KMS-11 (cell line): ENCODE results near the gene SLC38A4.

Experiments
- H2AFZ ChIP-seq: fragments of 200-600 bp; sonication (generic); 2 replicates; pipeline ENCODE4 v1.6.1; 2016; ENCODE audit warnings: antibody characterized with exemption, mixed run types, low read depth
- H3K27ac ChIP-seq: fragments of 200-600 bp; sonication (generic); 2 replicates; pipeline ENCODE4 v1.6.1; 2016; ENCODE audit warnings: mild to moderate bottlenecking, mixed run types
- H3K27me3 ChIP-seq: fragments of 200-600 bp; sonication (generic); 2 replicates; pipeline ENCODE4 v1.6.1; 2017; ENCODE audit warnings: mild to moderate bottlenecking, low read depth, mixed run types, moderate library complexity; ENCODE audit not compliant: insufficient read depth
- H3K36me3 ChIP-seq: fragments of 200-600 bp; sonication (generic); 2 replicates; pipeline ENCODE4 v1.6.1; 2017; ENCODE audit warnings: mild to moderate bottlenecking, mixed run types; ENCODE audit not compliant: insufficient read depth
- H3K4me1 ChIP-seq: fragments of 200-600 bp; sonication (generic); 2 replicates; pipeline ENCODE4 v1.6.1; 2016; ENCODE audit warnings: mild to moderate bottlenecking, low read depth, mixed run types; ENCODE audit not compliant: poor library complexity, severe bottlenecking
- H3K4me2 ChIP-seq: fragments of 200-600 bp; sonication (generic); 2 replicates; pipeline ENCODE4 v1.7.0; 2016; ENCODE audit warnings: mild to moderate bottlenecking, mixed run types
- H3K4me3 ChIP-seq: fragments of 200-600 bp; sonication (generic); IDR thresholded peaks from 2 replicates; pipeline ENCODE4 v1.6.1; 2017; ENCODE audit warnings: low read depth, low read length, mixed read lengths; ENCODE audit not compliant: insufficient read depth
- H3K79me2 ChIP-seq: fragments of 200-600 bp; sonication (generic); 2 replicates; pipeline ENCODE4 v1.6.1; 2016; ENCODE audit warnings: low read depth, mixed run types; ENCODE audit not compliant: insufficient read depth
- H3K9ac ChIP-seq: fragments of 200-600 bp; sonication (generic); 2 replicates; pipeline ENCODE4 v1.6.1; 2016; ENCODE audit warnings: mild to moderate bottlenecking, mixed run types
- H4K20me1 ChIP-seq: fragments of 200-600 bp; sonication (generic); 2 replicates; pipeline ENCODE4 v1.6.1; 2016; ENCODE audit warnings: mild to moderate bottlenecking, mixed run types; ENCODE audit not compliant: insufficient read depth
- CTCF ChIP-seq: fragments of 200-600 bp; sonication (generic); conservative IDR thresholded peaks from 2 replicates; pipeline ENCODE4 v1.6.1; 2017; ENCODE audit warnings: low read depth, mild to moderate bottlenecking, antibody characterized with exemption, low read length, moderate library complexity, mixed read lengths

SLC38A4 gene

DNA sequence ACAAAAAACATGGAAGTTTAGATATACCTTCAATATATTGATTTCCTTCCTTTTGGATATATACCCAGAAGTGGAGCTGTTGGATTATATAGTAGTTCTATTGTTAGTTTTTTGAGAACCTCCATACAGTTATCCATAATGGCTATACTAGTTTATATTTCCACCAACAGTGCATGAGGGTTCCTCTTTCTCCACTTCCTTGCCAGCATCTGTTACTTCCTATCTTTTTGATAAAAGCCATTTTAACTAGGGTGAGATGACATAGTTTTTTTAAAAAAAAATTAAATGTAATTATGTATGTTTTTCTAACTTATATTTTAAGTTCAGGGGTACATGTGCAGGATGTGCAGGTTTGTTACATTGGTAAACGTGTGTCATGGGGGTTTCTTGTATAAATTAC, 10.0 kb upstream of the SLC38A4 start:
- H3K27ac ChIP-seq = no peak overlapping the region
- TF ChIP-seq CTCF = no peak
- H3K27me3 ChIP-seq = no peaks in the 10 kb centered on the region
- no peaks in the 10 kb centered on the region for H3K79me2 ChIP-seq
- no peak overlapping the region for H3K9ac ChIP-seq
- H2AFZ ChIP-seq = no peak overlapping the region
- no peaks in the 10 kb centered on the region for H4K20me1 ChIP-seq
- H3K4me3 ChIP-seq = no peak overlapping the region
- H3K4me1 ChIP-seq = no peaks in the 10 kb centered on the region
- no peaks in the 10 kb centered on the region for H3K36me3 ChIP-seq
- H3K4me2 ChIP-seq = no peak overlapping the region

GRCh38 chr12:46832130-46832704, 6.4 kb upstream of the SLC38A4 start:
- H3K4me1 ChIP-seq = no peaks in the 10 kb centered on the region
- no peak for TF ChIP-seq CTCF
- no peak overlapping the region for H2AFZ ChIP-seq
- H3K79me2 ChIP-seq = no peaks in the 10 kb centered on the region
- no peaks in the 10 kb centered on the region for H3K36me3 ChIP-seq
- H3K9ac ChIP-seq = no peak overlapping the region
- H3K27me3 ChIP-seq = no peaks in the 10 kb centered on the region
- no peaks in the 10 kb centered on the region for H4K20me1 ChIP-seq
- H3K4me2 ChIP-seq = no peak overlapping the region
- no peak overlapping the region for H3K4me3 ChIP-seq
- H3K27ac ChIP-seq = no peak overlapping the region

- no peak overlapping the region for H2AFZ ChIP-seq
Observed at GRCh38 chr12:46831335-46832129, 5.7 kb upstream of the SLC38A4 start.

GRCh38 chr12:46830731-46831334, 5.0 kb upstream of the SLC38A4 start:
- H3K27ac ChIP-seq = no peak overlapping the region
- H3K27me3 ChIP-seq = no peaks in the 10 kb centered on the region
- no peak overlapping the region for H3K4me2 ChIP-seq
- no peak overlapping the region for H3K4me3 ChIP-seq
- no peaks in the 10 kb centered on the region for H4K20me1 ChIP-seq
- H3K9ac ChIP-seq = no peak overlapping the region
- H2AFZ ChIP-seq = no peak overlapping the region
- no peaks in the 10 kb centered on the region for H3K4me1 ChIP-seq
- TF ChIP-seq CTCF = no peak
- no peaks in the 10 kb centered on the region for H3K79me2 ChIP-seq
- no peaks in the 10 kb centered on the region for H3K36me3 ChIP-seq

More at GRCh38 chr12:46831335-46832129, 5.7 kb upstream of the SLC38A4 start:
- Histone ChIP-seq H3K27me3 (no peaks in the 10 kb centered on the region), H3K36me3 (no peaks in the 10 kb centered on the region), H3K4me1 (no peaks in the 10 kb centered on the region), H3K9ac (no peak overlapping the region), H3K4me3 (no peak overlapping the region), H3K79me2 (no peaks in the 10 kb centered on the region), H3K4me2 (no peak overlapping the region), H3K27ac (no peak overlapping the region), H4K20me1 (no peaks in the 10 kb centered on the region)
- TF ChIP-seq CTCF = no peak
